DOHH2 (cell line): ENCODE data around the gene PPP1R11.

Experiments
- CTCF ChIP-seq: fragments of 200-600 bp; sonication (generic); IDR thresholded peaks from one replicate; pipeline ENCODE4 v1.5.1; 2014; ENCODE audit warnings: antibody characterized with exemption, mild to moderate bottlenecking, low read depth, low read length; ENCODE audit not compliant: poor library complexity, severe bottlenecking
- EZH2phosphoT487 ChIP-seq: fragments of 200-600 bp; sonication (generic); IDR thresholded peaks from 2 replicates; pipeline ENCODE4 v1.6.1; 2017; ENCODE audit warnings: borderline replicate concordance, mild to moderate bottlenecking, antibody characterized with exemption, low read length, moderate library complexity, mixed read lengths

- TF ChIP-seq EZH2phosphoT487 (no peak), CTCF (no peak)
These were observed 13.3 kb upstream of the PPP1R11 start for GRCh38 chr6:30053682-30054081.
